Fibroblast of the conjunctiva (primary cell): ENCODE data around the gene CDK5.

ENCODE experiments used
- DNase-seq: peaks from one replicate; pipeline ENCODE4 v3.0.0-alpha.2; 2010; ENCODE audit warnings: low read depth

Gene CDK5

DNA sequence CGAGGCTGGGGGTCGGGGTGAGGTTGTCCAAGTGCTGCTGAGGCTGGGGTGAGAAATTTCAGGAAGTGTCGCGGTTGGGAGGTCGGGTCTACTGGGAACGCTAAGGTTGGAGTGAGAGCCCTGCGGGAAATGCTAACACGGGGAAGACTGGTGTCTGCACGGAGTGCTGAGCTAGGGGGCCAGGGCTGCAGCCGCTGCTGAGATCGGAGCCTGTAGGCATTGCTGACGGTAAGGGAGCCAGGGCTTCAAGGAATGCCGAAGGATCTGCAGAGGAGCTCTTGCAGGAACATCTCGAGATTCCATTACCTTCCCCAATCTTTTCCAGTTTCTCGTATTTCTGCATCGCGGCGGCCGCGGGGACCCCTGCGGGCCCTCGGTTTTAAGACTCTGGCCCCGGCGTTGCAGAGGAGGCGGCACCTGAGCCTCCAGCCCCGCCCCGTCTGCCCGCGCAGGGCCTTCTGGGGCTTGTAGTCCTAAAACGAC lies at the start of gene CDK5:
TSS of gene CDK5 (minus strand) at position 392 of the 483 bp plus-strand sequence. CDS start at position 343, 49 bp downstream.
- DNase-seq, result no peak

DNA sequence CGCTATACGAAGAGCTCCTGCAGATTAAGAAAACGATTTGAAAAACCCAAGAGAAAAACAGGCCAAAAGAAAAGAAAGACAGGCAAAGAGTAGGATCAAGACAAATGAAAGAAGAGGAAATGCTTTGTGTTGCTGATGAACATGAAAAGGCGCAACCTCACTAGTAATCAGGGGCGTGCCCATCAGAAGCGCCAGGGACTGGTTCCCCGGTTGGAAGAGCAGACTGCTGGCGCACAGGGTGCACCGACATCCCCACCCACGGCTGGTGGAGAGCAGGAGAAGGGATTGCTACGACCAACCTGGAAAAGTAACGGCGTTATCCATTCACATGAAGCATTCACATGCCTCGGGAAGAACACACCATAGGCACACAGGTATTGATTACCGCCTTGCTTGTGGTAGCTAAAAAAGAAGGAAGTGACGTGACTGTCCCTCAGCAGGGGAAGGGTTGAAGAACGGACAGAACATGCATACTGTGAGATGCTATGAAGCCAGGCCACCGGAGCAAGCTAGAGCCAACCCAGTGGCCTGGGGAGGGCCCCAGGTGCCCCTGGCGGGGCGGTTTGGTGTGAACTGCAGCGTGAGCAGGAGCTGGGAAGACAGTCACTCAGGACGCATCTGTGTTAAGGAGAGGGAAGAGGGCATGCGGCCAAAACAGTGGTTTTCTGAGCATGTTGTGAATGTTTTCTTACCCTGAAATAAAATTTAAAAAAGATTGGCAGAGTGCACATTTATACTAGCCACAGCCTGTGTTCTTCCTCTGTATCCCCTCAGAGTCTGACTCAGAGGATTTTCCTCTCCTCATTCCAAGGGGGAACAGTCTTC lies 46.9 kb upstream of the CDK5 start:
- no peak for DNase-seq

DNA sequence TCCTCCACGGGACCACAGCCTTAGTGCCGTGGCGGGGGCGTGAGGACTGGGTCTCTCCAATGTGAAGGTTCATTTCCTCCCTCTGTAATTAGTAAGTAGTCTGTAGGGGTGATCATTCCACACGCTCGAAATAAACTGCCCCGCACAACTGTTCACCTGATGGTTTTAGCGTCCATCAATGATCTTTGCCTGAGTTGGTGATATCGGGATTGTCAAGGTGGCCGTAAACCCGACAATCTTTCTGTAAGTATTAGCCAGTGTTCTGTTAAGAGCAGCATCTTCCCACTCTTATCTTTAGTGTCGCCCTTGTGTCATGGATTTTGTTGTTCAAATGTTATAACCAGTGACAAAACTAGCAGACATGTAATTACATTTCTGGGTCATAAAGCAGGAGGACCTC lies 46.3 kb upstream of the CDK5 start:
- no peak for DNase-seq

DNA sequence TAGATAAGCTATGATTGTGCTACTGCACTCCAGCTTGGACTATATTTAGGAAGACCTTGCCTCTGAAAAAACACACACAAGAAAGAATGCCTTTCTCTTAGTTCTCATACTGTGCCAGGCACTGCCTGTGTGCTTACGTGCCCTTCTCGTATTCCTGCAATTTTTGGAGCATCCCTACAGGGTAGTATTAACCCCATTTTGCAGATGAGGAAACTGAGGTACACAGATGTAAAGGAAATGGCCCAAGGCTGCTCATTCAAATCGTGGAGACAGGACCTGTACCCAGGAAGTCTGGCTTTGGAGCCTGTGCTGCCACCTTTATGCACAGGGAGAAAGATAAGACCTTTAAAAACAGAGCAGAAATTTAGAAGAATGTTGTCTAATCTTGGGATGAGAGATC lies 45.3 kb upstream of the CDK5 start:
- no peak for DNase-seq

DNA sequence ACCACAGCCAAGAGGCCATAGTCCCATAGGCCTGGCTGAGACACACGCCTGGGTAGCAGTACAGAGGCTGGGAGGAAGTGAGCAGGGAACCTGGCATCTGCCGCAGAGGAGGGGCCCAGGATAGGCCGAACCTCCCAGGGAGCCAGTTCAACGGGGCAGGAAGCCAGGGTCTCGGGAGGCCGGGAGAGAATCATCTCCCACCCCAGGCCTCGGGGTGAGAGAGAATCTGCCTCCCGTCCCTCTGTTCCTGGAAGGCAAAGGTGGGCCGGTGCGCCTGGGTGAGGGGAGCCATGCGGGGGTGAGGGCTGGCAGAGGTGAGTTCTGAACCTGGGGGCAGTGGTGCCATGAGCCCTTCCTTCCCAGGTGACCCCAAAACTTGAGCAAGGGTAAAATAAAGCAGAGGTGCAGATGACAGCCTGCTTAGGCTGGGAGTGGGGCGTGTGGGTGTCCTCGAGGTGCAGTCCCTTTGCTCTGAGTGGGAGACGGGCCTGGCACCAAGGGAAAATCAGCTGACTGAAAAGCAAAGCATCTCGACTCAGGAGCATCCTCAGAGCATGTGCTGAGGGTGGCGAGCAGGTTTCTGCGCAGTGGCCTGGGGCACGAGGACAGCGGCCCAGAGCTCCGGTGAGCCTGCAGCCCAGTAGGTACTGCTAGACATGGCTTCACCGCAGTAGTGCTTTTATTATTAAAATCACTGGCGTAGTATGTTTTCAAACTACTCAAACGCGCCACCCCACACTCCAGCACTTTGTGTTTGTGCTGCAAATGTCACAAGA lies 44.1 kb upstream of the CDK5 start:
- no peak for DNase-seq

DNA sequence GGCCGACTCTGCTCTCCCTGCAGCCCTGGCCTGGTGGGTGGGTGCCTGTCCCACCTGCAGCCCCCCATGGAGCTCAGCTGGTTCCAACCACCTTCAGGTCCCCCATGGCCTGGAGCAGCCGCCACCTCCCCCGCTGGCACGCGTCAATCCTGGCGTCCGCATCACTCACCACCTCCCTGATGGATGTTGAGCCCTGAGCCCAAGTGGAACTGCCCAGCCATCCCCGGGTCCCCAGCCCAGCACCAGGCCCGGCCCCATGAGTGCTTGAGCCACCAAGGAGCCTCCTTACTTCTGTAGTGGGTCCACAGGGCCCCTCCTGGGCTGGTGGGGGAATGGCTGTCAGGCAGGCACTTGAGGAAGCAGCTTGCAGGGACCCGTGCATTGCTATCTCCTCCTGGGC lies 43.2 kb upstream of the CDK5 start:
- no peak for DNase-seq

DNA sequence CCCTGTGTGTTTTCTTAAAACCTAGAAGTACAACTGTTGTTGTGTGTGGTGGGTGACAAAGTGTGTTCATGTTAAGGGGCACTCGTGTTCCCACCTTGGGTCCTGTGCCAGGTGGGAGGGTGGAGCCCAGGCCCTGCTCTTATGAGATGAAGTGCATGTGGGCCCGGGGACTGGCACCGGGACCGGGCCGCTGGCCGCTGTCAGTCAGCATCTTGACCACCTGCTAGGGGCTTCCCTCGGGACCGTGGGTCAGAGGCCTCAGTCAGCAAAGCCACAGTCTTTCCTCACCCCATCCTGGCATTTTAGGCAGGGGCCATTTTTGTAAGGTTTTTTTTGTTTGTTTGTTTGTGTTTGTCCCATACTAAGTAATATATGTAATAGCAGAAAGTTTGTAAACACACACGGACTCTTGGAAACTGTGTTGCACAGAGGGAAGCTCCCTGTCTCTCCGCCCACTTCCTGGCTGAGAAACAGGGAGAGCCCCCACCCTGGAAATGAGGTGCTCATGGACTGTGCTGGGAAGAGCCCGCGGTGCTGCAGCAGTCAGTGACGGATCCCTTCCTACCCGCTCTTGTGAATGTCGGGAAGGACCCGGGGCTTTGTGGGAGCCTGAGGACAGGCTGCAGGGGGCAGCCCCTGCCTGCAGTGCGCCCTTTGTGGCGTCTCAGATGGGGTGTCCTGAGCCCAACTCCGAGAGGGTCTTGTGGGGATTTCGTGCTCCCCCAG lies 42.0 kb upstream of the CDK5 start:
- DNase-seq, result no peak

DNA sequence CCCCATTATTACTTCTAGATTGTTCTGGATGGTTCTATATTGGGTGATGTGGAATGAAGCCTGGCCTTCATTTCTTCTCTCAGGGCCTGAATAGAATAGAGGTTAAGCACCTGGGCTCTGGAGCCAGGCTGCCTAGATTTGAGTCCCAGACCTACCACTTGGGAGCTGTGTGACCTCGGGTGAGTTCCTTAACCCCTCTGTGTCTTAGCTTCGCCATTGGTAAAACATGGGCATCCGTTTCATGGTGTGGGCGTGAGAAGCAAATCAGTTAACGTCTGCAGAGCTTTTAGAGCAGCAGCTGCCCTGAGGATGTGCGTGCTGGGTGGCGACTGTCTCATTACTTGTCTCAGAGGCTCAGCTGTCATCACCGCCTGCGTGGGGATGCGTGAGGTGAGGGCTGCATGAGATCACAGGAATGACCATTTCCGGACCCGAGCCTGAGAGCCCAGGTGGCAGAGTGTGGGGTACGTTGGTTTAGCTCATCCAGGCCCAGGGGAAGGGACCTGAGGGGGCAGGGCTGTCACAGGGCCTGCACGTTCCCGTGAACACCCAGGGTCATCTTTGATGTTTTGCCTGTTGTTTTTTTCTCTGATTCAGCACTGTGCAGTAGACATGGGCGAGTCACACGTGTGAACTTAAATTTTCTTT lies 38.3 kb upstream of the CDK5 start:
- no peak for DNase-seq

DNA sequence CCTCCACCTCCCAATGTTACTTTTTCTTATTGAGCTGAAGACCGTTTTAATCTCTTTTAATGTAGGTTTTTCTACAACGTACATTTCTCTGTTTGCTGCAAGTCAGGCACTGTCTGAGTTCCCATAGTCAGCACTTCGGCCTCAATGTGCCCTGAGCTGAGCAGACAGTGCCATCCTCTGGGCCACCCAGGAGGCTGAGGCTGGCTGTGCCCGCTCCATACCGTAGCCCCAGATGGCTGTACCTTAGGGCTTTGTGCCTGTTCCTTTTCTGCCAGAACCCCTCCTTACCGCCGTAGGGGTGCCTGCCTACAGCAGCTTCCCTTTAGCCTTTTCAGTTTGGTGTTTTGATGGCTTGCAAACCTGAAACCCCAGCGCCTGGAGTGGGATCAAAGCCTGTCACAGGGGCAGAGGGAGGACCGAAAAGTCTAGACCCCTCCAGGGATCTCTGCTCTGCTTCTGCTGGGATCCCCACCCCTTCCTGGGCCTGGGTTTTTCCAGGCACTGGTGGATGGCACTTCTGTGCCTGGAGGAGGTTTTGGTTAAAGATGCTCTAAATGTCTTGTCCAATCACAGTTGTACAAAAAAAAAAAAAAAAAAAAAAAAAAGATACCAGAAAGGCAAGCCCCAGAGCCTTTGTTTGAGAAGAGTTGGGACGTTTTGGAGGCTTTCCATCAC lies 37.6 kb upstream of the CDK5 start:
- no peak for DNase-seq

DNA sequence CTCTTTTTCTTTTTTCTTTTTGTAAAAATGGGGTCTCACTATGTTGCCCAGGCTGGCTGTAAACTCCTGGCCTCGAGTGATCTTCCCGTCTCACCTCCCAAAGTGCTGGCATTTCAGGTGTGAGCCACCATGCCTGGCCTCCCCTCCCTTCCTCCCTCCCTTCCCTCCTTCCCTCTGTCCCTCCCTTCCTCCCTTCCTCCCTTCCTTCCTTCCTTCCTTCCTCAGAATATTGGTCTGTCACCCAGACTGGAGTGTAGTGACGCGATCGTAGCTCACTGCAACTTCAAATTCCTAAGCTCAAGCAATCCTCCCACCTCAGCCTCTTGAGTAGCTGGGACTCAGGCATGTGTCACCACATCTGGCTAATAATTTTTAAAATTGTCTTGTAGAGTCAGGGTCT lies 37.0 kb upstream of the CDK5 start:
- no peak for DNase-seq

DNA sequence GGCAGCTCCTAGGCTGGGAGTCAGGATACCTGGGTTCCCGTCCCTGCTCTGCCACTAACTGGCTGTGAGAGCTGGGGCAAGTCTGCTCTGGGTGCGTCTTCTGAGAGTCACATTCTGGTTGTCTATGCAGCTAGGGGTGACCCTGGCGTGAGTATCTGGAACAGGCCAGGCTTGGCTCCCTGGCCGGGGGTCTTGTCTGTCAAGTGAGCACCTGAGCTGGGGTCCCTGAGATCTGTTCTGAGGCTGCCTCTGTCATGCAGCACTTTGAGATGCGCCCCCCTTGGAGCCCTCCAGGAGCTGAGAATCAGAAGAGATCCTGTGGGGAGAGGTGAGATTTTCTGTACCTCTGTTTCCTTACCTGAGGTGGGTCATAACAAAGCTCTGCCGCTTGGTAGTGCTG lies 36.1 kb upstream of the CDK5 start:
- no peak for DNase-seq

DNA sequence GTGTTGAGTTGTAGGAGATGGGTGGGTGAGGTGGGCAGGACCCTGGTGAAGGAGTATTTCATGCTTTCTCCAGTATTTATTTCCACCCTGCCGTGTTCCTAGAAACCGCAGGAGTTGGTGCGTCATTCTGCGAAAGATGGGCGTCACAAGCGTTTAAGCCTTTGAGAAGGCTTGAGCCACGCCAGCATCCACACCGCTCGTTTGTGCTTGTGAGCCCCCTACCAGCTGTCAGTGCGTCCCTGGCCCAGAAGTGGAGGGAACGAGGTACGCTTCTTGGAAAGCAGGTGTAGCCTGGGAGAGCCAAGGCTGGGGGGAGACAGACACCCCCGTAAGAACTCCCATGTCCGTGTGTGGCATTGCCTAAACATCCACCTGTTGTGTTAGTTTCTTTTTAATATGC lies 34.3 kb upstream of the CDK5 start:
- no peak for DNase-seq

DNA sequence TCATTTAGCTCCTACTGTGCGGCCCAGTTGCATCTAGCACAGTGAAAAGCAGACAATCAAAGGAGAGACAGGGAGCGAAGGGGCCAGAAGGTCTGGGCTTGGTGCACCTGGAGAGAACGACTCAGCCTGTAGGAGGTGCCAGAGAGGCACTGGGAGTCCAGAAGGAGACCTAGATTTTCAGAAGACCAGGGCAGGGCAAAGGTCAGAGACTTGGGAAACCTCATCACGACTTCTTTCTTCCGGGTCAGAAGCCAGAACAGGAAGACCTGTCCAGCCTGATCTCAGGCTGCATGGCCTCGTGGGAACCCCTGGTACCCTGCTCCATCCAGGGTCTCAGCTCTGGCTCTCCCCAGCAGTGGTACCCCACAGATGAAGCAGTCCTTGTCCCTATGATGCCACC lies 33.7 kb upstream of the CDK5 start:
- no peak for DNase-seq

DNA sequence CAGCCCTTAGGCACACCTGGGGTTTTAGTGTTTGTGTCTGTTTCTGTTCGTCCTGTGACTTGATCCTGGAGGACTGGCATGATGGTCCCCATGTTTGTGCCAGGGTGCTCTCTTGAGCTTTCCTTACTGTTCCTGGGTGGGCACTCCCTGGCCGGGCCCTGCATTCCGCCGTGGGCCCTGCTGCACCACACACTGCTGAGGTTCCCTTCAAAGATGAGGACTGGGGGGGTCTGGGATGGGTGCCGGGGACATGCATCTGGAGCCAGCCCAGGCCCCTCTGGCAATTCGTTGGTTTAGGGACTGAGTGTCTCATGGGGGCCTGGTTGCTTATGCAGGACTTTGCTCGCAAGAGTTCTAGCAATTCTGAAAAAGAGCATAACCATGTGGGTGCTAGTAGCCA lies 33.3 kb upstream of the CDK5 start:
- no peak for DNase-seq

DNA sequence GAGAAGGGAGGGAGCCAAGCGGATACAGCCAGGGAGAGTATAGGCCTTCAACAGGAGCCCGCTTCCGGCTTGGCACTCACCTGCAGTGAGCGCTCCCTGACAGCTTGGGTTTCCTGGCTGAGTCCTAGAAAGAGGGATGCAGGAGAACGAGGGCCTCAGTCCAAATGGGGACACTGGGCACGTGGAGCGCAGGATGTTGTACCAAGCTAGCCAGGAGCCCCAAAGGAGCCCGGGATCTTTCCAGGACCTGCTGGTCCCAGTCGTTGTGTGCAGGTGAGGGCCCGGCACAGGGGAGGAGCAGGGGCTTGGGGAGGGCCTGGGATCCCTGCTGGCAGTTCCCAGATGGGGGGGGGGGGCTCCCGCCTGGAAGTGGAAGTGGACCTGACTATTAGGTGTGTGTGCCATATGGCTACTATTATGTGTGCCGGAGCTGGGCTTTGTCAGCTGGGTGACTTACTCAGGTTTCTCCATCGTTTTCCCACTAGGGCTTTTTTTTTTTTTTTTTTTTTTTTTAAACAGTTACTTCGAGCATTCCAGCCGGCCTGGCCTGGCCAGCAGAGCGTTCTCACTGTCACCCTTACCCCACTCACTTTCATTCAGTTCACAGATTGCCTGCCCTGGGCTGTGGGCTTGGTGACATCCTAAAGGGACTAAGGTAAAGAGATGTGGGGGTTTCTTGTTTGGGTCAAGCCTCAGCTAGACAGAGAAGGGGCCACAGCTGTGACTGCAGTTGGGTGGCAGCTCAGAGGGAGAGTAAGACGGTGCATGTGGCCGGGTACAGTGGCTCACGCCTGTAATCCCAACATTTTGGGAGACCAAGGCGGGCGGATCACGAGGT lies 32.4 kb upstream of the CDK5 start:
- no peak for DNase-seq

DNA sequence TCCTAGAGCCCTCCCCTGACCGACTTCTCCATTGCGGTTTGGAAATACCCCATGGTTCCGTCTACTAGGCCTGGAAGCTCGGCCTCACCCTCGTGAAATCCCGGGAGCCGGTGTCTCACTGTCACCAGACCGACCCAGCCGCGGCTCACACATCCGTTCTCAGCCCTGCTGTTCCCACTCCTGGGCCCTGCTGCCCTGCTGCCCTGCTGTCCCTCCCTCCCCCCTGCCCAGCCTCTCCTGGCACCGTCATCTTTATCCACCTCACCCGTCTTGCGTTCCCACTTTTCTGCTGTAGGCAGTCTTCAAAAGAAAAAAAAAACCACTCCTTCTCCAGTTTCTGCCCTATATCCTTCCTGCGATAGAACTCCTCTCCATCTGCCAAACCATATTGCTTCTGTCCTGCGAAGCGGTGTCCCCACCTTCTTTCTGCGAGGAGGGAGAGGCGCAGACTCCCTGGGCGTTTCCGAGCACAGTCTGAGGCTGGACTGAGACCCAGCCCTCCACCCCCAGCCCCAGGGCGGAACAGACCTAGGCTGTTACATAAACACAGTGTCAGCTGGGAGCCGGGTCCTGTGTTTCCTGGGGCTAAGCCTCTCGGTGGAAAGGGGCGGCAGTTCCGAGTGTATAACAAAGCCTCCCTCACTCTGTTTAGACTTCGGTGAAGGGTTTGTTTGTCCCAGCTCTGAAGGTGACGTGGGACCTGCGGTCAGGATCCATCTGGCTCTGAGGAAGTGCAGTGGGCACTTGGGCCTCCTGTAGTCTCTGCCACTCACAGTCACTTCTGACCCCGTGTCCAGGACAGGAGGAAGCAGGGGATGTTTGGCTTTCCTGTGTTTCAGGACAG lies 31.4 kb upstream of the CDK5 start:
- DNase-seq, result no peak

DNA sequence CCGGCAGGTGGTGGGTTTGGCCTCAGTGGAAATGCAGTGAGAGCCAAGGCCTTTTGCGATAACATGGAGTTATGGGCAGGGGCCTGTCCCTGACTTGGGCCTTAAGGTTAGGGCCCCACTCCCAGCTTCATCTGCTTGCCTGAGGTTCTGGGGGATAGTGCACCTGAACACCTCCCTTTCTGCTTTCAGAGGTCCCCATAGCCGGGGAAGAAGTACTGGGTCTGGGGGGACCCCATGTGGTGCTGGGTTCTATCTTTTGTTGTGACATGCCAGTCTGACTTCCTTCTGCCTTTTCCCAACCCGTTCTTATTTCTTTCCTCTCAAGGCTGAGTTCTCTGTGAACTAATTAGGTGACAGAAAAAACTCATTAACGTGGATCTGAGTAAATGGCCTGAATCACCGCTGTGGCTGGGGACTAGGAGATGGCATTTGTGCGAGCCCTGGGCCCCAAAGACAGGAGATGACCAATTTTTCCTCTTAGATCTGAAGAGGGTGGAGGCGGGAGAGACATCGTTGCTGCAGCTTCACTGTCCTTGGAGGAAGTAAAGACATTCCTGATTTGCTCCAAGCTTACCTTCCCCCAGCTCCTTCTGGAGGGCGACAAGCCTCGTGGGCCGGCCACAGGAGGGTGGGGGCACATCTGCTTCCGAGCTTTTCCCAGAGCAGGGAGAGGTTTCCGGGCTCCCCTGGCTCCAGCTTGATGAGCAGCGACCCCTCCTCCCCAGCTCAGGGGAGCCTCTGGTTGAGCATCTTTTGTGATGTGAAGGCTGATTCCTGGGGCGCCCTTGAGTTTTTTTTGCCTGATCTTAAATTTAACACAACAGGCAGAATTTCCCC lies 30.5 kb upstream of the CDK5 start:
- DNase-seq, result no peak

DNA sequence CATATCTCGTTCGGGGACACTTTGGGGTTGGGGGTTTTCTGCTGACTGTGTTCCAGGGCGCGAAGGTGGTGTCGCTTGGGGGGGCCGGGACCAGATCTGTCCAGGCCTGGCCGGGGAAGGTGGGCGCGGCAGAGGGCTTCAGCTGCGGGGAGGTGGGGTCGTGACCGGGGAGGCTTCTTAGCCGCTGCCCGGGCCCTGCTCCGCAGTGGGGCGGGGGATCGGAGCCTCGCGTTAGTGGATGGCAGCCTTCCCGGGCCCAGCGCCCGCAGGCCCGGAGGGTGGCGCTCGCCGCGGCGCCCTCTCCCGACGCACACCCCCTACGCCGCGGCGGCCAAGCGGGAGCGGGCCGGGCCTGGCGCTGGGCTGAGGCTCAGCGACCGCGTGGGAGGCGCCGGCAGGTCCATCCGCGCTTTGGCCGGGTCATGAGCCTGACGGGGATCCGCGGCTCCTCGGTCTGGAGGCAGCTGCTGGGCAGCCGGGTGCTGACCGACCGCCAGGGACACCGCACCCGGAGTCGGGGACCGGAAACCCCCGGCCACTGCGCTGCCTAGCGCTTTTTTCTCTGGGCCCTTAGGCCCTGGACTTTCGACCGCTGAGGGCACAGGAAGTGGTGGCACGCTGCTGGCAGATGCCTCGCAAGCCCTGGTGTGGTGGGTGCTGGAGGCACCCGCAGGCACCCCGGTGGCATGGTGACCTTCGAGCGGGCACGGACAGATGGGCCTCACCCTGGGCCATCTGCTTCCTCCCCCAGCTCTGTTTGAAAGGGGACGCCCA lies 29.7 kb upstream of the CDK5 start:
- no peak for DNase-seq
